IMR-90 (cell line): Measurements from ENCODE around the gene AIFM2. TPM values are rescaled to one million over a fixed set of nuclear protein-coding genes. Genes with fewer than 3 reads are reported as not detected.

ENCODE experiments used
- ATAC-seq: fragments of 200-7000 bp; cut with Tn5 transposase; 2 replicates; pipeline ENCODE4 v1.9.1; 2020; ENCODE audit warnings: low read depth, mild to moderate bottlenecking, moderate library complexity
- BruUV-seq: library from RNA; stranded (reverse); fragments of 400-500 nt; replicated peaks from 2 replicates; lab custom pipeline; 2021; lab: Mats Ljungman, UMichigan
- CTCF ChIA-PET: fragments of 300-600 bp; formaldehyde crosslinking; extraction: SDS; loops from one replicate; lab custom pipeline; 2021; ENCODE audit warnings: antibody characterized with exemption; lab: Yijun Ruan, JAX
- POLR2A ChIA-PET: fragments of 300-600 bp; sonication (Branson Sonifier 250); formaldehyde crosslinking; loops from one replicate; lab custom pipeline; 2022; ENCODE audit warnings: antibody characterized with exemption; ENCODE audit not compliant: unreplicated experiment; lab: Charles Lee
- DNase-seq: peaks from one replicate; pipeline ENCODE4 v3.0.0; 2013
- H2AFZ ChIP-seq: replicated peaks from 2 replicates; pipeline ENCODE3; 2013; ENCODE audit warnings: low read length, mild to moderate bottlenecking; ENCODE audit not compliant: poor library complexity
- H2AK5ac ChIP-seq: 2 replicates; pipeline ENCODE4 v1.6.1; 2013; ENCODE audit warnings: low read depth, low read length, inconsistent platforms
- H2AK9ac ChIP-seq: replicated peaks from 2 replicates; pipeline ENCODE3; 2013; ENCODE audit warnings: mild to moderate bottlenecking, low read depth, low read length, moderate library complexity; ENCODE audit not compliant: poor library complexity
- H2BK120ac ChIP-seq: 2 replicates; pipeline ENCODE4 v1.6.1; 2013; ENCODE audit warnings: low read depth, low read length, inconsistent platforms
- H2BK15ac ChIP-seq: 3 replicates; pipeline ENCODE4 v1.6.1; 2013; ENCODE audit warnings: low read depth, low read length, inconsistent platforms
- H2BK20ac ChIP-seq: 2 replicates; pipeline ENCODE4 v1.6.1; 2013; ENCODE audit warnings: low read depth, mild to moderate bottlenecking, inconsistent platforms, low read length, moderate library complexity
- H2BK5ac ChIP-seq: 2 replicates; pipeline ENCODE4 v1.6.1; 2013; ENCODE audit warnings: mild to moderate bottlenecking, low read depth, low read length, inconsistent platforms; ENCODE audit not compliant: poor library complexity, severe bottlenecking
- H3K14ac ChIP-seq: replicated peaks from 2 replicates; pipeline ENCODE4 v1.6.1; 2013; ENCODE audit warnings: low read depth, low read length, inconsistent platforms
- H3K18ac ChIP-seq: 2 replicates; pipeline ENCODE4 v1.6.1; 2013; ENCODE audit warnings: low read depth, low read length, control low read depth
- H3K23ac ChIP-seq: 2 replicates; pipeline ENCODE4 v1.6.1; 2013; ENCODE audit warnings: low read depth, low read length, inconsistent platforms
- H3K27ac ChIP-seq: 2 replicates; pipeline ENCODE4 v1.5.1; 2013; ENCODE audit warnings: mild to moderate bottlenecking, control low read depth, low read length; ENCODE audit not compliant: insufficient read depth
- H3K27me3 ChIP-seq: 2 replicates; pipeline ENCODE4 v1.6.1; 2013; ENCODE audit warnings: low read length; ENCODE audit not compliant: control insufficient read depth, insufficient read depth
- H3K36me3 ChIP-seq: 2 replicates; pipeline ENCODE4 v1.6.1; 2013; ENCODE audit warnings: low read length, mixed read lengths; ENCODE audit not compliant: control insufficient read depth, insufficient read depth
- H3K4ac ChIP-seq: 2 replicates; pipeline ENCODE4 v1.6.1; 2013; ENCODE audit warnings: low read depth, low read length, inconsistent platforms
- H3K4me1 ChIP-seq: 2 replicates; pipeline ENCODE4 v1.6.1; 2013; ENCODE audit warnings: low read length, mixed read lengths; ENCODE audit not compliant: control insufficient read depth, insufficient read depth
- H3K4me2 ChIP-seq: 2 replicates; pipeline ENCODE4 v1.6.1; 2013; ENCODE audit warnings: low read depth, mild to moderate bottlenecking, control low read depth, low read length, moderate library complexity
- H3K4me3 ChIP-seq: 2 replicates; pipeline ENCODE4 v1.5.1; 2013; ENCODE audit warnings: low read depth, mild to moderate bottlenecking, control low read depth, low read length, moderate library complexity; ENCODE audit not compliant: insufficient read depth
- H3K56ac ChIP-seq: 2 replicates; pipeline ENCODE4 v1.6.1; 2013; ENCODE audit warnings: low read length, inconsistent platforms; ENCODE audit not compliant: insufficient read depth; ENCODE audit errors: extremely low read depth
- H3K79me1 ChIP-seq, 2 experiments: 2 replicates each; pipeline ENCODE4 v1.6.1; 2013; ENCODE audit warnings: low read length in 2 of 2, inconsistent platforms in 1 of 2, low read depth in 1 of 2
- H3K9ac ChIP-seq: 2 replicates; pipeline ENCODE4 v1.6.1; 2013; ENCODE audit warnings: low read depth, low read length, control low read depth
- H3K9me1 ChIP-seq: 2 replicates; pipeline ENCODE4 v1.6.1; 2013; ENCODE audit warnings: low read length, inconsistent platforms; ENCODE audit not compliant: insufficient read depth
- H3K9me3 ChIP-seq: 2 replicates; pipeline ENCODE4 v1.6.1; 2013; ENCODE audit warnings: low read length; ENCODE audit not compliant: control insufficient read depth, insufficient read depth
- H4K20me1 ChIP-seq: 2 replicates; pipeline ENCODE4 v1.6.1; 2013; ENCODE audit warnings: low read length, inconsistent platforms; ENCODE audit not compliant: insufficient read depth
- H4K5ac ChIP-seq: 2 replicates; pipeline ENCODE4 v1.6.1; 2013; ENCODE audit warnings: mild to moderate bottlenecking, low read depth, low read length, control low read depth
- H4K8ac ChIP-seq, 2 experiments: 2 replicates each; pipeline ENCODE4 v1.6.1; 2013; ENCODE audit warnings: low read depth in 2 of 2, low read length in 2 of 2, control low read depth in 1 of 2, inconsistent platforms in 1 of 2
- H4K91ac ChIP-seq: 2 replicates; pipeline ENCODE4 v1.6.1; 2013; ENCODE audit warnings: low read depth, low read length, inconsistent platforms; ENCODE audit not compliant: insufficient read depth
- BHLHE40 ChIP-seq: fragments of 150-350 bp; IDR thresholded peaks from 2 replicates; pipeline ENCODE4 v1.6.1; 2016; ENCODE audit warnings: mild to moderate bottlenecking, low read depth, low read length
- CEBPB ChIP-seq: IDR thresholded peaks from 2 replicates; pipeline ENCODE4 v1.6.1; 2012; ENCODE audit warnings: low read depth, low read length, improper control_type of control experiment
- CHD1 ChIP-seq: IDR thresholded peaks from 2 replicates; pipeline ENCODE4 v1.6.1; 2012; ENCODE audit warnings: low read depth, low read length, improper control_type of control experiment
- FOS ChIP-seq: fragments of 150-350 bp; IDR thresholded peaks from 2 replicates; pipeline ENCODE4 v1.6.1; 2016; ENCODE audit warnings: low read depth, low read length
- MAFK ChIP-seq: IDR thresholded peaks from 2 replicates; pipeline ENCODE4 v1.6.1; 2012; ENCODE audit warnings: low read depth, low read length, improper control_type of control experiment
- MAZ ChIP-seq: IDR thresholded peaks from 2 replicates; pipeline ENCODE4 v1.6.1; 2012; ENCODE audit warnings: low read depth, mild to moderate bottlenecking, low read length, improper control_type of control experiment, moderate library complexity, borderline replicate concordance
- MXI1 ChIP-seq: IDR thresholded peaks from 2 replicates; pipeline ENCODE4 v1.6.1; 2012; ENCODE audit warnings: low read depth, mild to moderate bottlenecking, low read length, moderate library complexity, borderline replicate concordance
- NFE2L2 ChIP-seq: fragments of 150-350 bp; IDR thresholded peaks from 2 replicates; pipeline ENCODE4 v1.6.1; 2016; ENCODE audit warnings: low read depth, mild to moderate bottlenecking, low read length
- POLR2A ChIP-seq: IDR thresholded peaks from 2 replicates; pipeline ENCODE4 v1.6.1; 2012; ENCODE audit warnings: mild to moderate bottlenecking, low read depth, low read length
- RAD21 ChIP-seq: IDR thresholded peaks from 2 replicates; pipeline ENCODE4 v1.6.1; 2012; ENCODE audit warnings: low read length, improper control_type of control experiment
- RCOR1 ChIP-seq: IDR thresholded peaks from 2 replicates; pipeline ENCODE4 v1.6.1; 2012; ENCODE audit warnings: mild to moderate bottlenecking, low read length, improper control_type of control experiment; ENCODE audit not compliant: insufficient replicate concordance
- RFX5 ChIP-seq: IDR thresholded peaks from 2 replicates; pipeline ENCODE4 v1.8.0; 2012; ENCODE audit warnings: low read depth, mild to moderate bottlenecking, low read length, moderate library complexity
- SMC3 ChIP-seq: fragments of 150-350 bp; IDR thresholded peaks from 2 replicates; pipeline ENCODE4 v1.6.1; 2016; ENCODE audit warnings: low read depth, mild to moderate bottlenecking, antibody characterized with exemption, low read length, moderate library complexity
- whole genome bisulfite sequencing, 2 experiments: methylation state at CpG; one replicate each; pipeline versions ENCODE4 v1.1.5 to v1.1.7; 2013; ENCODE audit warnings: missing lambda C conversion rate in 2 of 2; ENCODE audit not compliant: insufficient read length in 1 of 2; ENCODE audit errors: extremely low coverage in 2 of 2; 5-methylcytosine and 5-hydroxymethylcytosine counted together
- dilution Hi-C: fragments of 300-500 bp; cut with HindIII; formaldehyde crosslinking; loops from one replicate; pipeline ENCODE4 v1.14.3; 2018; ENCODE audit warnings: low sequenced_read_pairs; ENCODE audit not compliant: unreplicated experiment
- in situ Hi-C: fragments of 300-500 bp; cut with MboI; formaldehyde crosslinking; loops from 3 replicates; pipeline ENCODE4 v1.14.3; 2019; ENCODE audit warnings: low sequenced_read_pairs, inconsistent platforms, mixed read lengths
- intact Hi-C: fragments of 100-400 bp; cut with micrococcal nuclease; formaldehyde crosslinking; loops from 2 replicates; pipeline ENCODE4 v1.10.0; 2022
- polyA plus RNA-seq, 3 experiments: library from polyadenylated mRNA; depleted of rRNA; stranded (reverse); fragments of >200 nt; gene quantifications; 2 replicates each; pipeline ENCODE4 v1.2.3, GENCODE V29; 2012; ENCODE audit warnings: low replicate concordance in 1 of 3
- total RNA-seq: library from RNA; depleted of rRNA; stranded (reverse); fragments of >200 nt; gene quantifications from 2 replicates; pipeline ENCODE4 v1.2.3, GENCODE V29; 2012
- TF ChIP-seq, protein P1 (sequence below): fragments of 150-350 bp; IDR thresholded peaks from 2 replicates; pipeline ENCODE4 v1.6.1; 2017; ENCODE audit warnings: mild to moderate bottlenecking, antibody characterized with exemption, low read length, low read depth
- TF ChIP-seq, protein P2 (sequence below): conservative IDR thresholded peaks from 2 replicates; pipeline ENCODE4 v1.5.1; 2012; ENCODE audit warnings: mild to moderate bottlenecking, low read depth, low read length, improper control_type of control experiment
- TF ChIP-seq, protein P3 (sequence below): fragments of 150-350 bp; IDR thresholded peaks from 2 replicates; pipeline ENCODE4 v1.6.1; 2016; ENCODE audit warnings: low read depth, mild to moderate bottlenecking, low read length, moderate library complexity, borderline replicate concordance

AIFM2 gene
- total and polyA plus RNA-seq, 2 of the 4 experiments (the other 2 are of a cell fraction) = 2.0 to 4.6 TPM

DNA sequence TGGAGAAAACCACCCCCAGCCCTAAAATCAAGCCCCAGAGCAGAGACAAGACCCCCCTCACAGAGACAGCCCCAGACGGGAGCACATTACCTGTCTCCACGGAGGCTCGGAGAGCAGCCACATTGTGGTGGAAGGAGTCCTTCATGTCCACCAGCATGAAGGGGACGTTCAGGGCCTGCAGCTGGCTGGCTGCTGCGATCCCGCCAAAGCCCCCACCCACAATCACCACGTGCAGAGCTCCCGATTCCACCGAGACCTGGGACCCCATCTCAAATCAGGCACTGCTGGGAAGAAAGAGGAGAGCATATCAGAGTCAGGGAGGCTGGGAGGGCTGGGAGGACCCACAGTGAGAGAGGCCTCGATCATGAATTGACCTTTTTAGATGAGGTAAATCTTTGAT is 8.8 kb downstream of the AIFM2 start:
- no peak for DNase-seq
- Histone ChIP-seq H2AFZ (no peak overlapping the region), H2BK15ac (no peak overlapping the region), H2BK20ac (no peak overlapping the region), H3K56ac (no peak overlapping the region), H3K79me1 (peaks cover 13 to 27% of the 10 kb centered on the region in 2 experiments), H3K27me3 (no peaks in the 10 kb centered on the region), H3K36me3 (peaks cover 37% of the 10 kb centered on the region), H3K4me2 (no peak overlapping the region), H3K9me3 (0 out of 2 replicates have a peak, but pooled peaks cover 2% of the 10 kb centered on the region), H3K4ac (no peak overlapping the region), H3K9me1 (peaks cover 7% of the 10 kb centered on the region), H4K5ac (no peak overlapping the region), H3K4me1 (no peaks in the 10 kb centered on the region; the same call in 1 of the 2 replicates), H3K9ac (no peak overlapping the region), H3K4me3 (no peak overlapping the region), H2AK9ac (no peak overlapping the region), H4K91ac (no peak overlapping the region), H2BK120ac (no peak overlapping the region), H3K18ac (no peak overlapping the region), H2BK5ac (no peak overlapping the region), H3K23ac (no peak overlapping the region), H3K27ac (no peak overlapping the region), H2AK5ac (no peak overlapping the region), H4K8ac (no peak overlapping the region), H3K14ac (no peak overlapping the region), H4K20me1 (0 out of 2 replicates have a peak, but pooled peaks cover 7% of the 10 kb centered on the region)
- no peak for TF ChIP-seq BHLHE40
- TF ChIP-seq RCOR1 = no peak
- no peak for TF ChIP-seq FOS
- no peak for TF ChIP-seq RAD21
- TF ChIP-seq, protein P1, sequence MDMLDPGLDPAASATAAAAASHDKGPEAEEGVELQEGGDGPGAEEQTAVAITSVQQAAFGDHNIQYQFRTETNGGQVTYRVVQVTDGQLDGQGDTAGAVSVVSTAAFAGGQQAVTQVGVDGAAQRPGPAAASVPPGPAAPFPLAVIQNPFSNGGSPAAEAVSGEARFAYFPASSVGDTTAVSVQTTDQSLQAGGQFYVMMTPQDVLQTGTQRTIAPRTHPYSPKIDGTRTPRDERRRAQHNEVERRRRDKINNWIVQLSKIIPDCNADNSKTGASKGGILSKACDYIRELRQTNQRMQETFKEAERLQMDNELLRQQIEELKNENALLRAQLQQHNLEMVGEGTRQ = no peak
- TF ChIP-seq RFX5 = no peak
- TF ChIP-seq CHD1 = no peak
- no peak for TF ChIP-seq MAZ
- TF ChIP-seq CEBPB = no peak
- no peak for TF ChIP-seq MXI1
- TF ChIP-seq MAFK = no peak
- TF ChIP-seq, protein P2, sequence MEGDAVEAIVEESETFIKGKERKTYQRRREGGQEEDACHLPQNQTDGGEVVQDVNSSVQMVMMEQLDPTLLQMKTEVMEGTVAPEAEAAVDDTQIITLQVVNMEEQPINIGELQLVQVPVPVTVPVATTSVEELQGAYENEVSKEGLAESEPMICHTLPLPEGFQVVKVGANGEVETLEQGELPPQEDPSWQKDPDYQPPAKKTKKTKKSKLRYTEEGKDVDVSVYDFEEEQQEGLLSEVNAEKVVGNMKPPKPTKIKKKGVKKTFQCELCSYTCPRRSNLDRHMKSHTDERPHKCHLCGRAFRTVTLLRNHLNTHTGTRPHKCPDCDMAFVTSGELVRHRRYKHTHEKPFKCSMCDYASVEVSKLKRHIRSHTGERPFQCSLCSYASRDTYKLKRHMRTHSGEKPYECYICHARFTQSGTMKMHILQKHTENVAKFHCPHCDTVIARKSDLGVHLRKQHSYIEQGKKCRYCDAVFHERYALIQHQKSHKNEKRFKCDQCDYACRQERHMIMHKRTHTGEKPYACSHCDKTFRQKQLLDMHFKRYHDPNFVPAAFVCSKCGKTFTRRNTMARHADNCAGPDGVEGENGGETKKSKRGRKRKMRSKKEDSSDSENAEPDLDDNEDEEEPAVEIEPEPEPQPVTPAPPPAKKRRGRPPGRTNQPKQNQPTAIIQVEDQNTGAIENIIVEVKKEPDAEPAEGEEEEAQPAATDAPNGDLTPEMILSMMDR = no peak
- TF ChIP-seq, protein P3, sequence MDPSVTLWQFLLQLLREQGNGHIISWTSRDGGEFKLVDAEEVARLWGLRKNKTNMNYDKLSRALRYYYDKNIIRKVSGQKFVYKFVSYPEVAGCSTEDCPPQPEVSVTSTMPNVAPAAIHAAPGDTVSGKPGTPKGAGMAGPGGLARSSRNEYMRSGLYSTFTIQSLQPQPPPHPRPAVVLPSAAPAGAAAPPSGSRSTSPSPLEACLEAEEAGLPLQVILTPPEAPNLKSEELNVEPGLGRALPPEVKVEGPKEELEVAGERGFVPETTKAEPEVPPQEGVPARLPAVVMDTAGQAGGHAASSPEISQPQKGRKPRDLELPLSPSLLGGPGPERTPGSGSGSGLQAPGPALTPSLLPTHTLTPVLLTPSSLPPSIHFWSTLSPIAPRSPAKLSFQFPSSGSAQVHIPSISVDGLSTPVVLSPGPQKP = no peak
- no peak for TF ChIP-seq NFE2L2
- no peak for TF ChIP-seq SMC3
- TF ChIP-seq POLR2A = no peak
- BruUV-seq = no TSS peak
- ChIA-PET CTCF (interaction anchor here (1.6 kb wide), 1 partner anchor 23 kb away, joined by 4 read pairs; no protein-coding TSS in a partner anchor), POLR2A (no interaction called here)
- in situ Hi-C loops = no loop called here
- no CpG with 5 or more reads among the region's 10 CpGs for WGBS, 2 experiments
- dilution Hi-C loops = no loop called here
- ATAC-seq = no peak
- intact Hi-C loops = no loop called here
